KOPT-K1 (cell line): ENCODE results near the gene ZC3H13.
"Not testable (repeated sequence)": the region's sequence is repeated elsewhere in the genome, so short reads cannot be mapped to it uniquely, and the experiment has no call there.

Experiments
- H3K27ac ChIP-seq: fragments of 200-600 bp; sonication (generic); 2 replicates; pipeline ENCODE4 v1.5.1; 2016; ENCODE audit warnings: antibody characterized with exemption, mild to moderate bottlenecking, low read depth, low read length; ENCODE audit not compliant: poor library complexity, severe bottlenecking
- H3K36me3 ChIP-seq: fragments of 200-600 bp; sonication (generic); 2 replicates; pipeline ENCODE4 v1.5.1; 2017; ENCODE audit warnings: antibody characterized with exemption, mild to moderate bottlenecking, low read length, moderate library complexity; ENCODE audit not compliant: insufficient read depth
- H3K9me3 ChIP-seq: fragments of 200-600 bp; sonication (generic); 2 replicates; pipeline ENCODE4 v1.5.1; 2017; ENCODE audit warnings: antibody characterized with exemption, low read length, mild to moderate bottlenecking; ENCODE audit not compliant: insufficient read depth, poor library complexity, severe bottlenecking

The ZC3H13 gene

GRCh38 chr13:46004491-46004890, 48.1 kb downstream of the ZC3H13 start:
- Histone ChIP-seq H3K9me3 (no peaks in the 10 kb centered on the region), H3K36me3 (peaks cover 84% of the 10 kb centered on the region), H3K27ac (no peak overlapping the region)

DNA sequence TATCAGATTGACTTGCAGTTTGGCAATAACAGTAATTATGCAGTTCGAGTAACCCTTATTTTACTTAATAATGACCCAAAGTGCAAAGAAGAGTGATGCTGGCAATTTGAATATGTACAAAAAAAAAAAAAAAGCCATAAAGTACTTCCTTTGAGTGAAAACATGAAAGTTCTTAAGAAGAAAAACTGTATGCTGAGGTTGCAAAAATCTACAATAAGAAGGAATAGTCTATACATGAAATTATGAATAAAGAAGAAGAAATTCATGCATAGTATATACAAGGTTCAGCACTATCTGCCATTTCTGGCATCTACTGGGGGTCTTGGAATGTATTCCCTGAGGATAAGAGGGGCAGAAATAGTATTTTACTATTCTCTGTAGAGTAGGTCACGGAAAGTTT, 55.9 kb downstream of the ZC3H13 start:
- Histone ChIP-seq H3K27ac (no peak overlapping the region), H3K9me3 (no peaks in the 10 kb centered on the region), H3K36me3 (peaks cover 71% of the 10 kb centered on the region)

GRCh38 chr13:45995245-45995644, 57.3 kb downstream of the ZC3H13 start:
- no peaks in the 10 kb centered on the region for H3K9me3 ChIP-seq
- H3K36me3 ChIP-seq, result peaks cover 57% of the 10 kb centered on the region
- H3K27ac ChIP-seq, result no peak overlapping the region

GRCh38 chr13:45994752-45995151, 57.8 kb downstream of the ZC3H13 start:
- no peak overlapping the region for H3K27ac ChIP-seq
- H3K9me3 ChIP-seq, result no peaks in the 10 kb centered on the region
- peaks cover 52% of the 10 kb centered on the region for H3K36me3 ChIP-seq

DNA sequence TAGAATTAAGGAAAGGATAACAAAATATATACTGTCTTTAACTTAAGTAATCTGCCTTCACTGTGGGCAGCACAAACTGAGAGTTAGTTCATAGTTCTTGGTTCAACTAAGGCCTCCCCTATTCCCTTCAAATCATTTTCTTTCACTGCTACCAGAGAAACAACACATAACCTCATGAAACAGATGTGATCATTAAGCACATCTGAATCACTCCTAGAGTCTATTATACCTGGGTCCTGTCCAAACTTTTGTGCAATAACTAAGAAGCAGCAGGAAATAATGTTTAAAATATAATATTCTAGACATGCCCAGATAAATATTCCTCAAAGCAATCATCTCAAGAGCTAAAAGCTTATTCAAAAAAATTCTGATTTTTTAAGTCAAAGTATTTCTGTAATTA, 62.9 kb downstream of the ZC3H13 start:
- no peak overlapping the region for H3K27ac ChIP-seq
- peaks cover 53% of the 10 kb centered on the region for H3K36me3 ChIP-seq
- H3K9me3 ChIP-seq, result no peaks in the 10 kb centered on the region

DNA sequence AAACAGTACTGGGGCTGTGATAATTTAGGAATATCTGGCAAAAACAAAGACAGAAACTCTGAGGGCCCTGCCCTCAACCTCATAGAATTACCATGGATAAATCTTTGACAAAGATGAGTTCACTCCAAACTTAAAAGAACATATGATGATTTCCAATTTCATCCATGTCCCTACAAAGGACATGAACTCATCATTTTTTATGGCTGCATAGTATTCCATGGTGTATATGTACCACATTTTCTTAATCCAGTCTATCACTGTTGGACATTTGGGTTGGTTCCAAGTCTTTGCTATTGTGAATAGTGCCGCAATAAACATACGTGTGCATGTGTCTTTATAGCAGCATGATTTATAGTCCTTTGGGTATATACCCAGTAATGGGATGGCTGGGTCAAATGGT, 71.4 kb downstream of the ZC3H13 start:
- H3K27ac ChIP-seq, H3K9me3 ChIP-seq: not testable (repeated sequence)
- peaks cover 85% of the 10 kb centered on the region for H3K36me3 ChIP-seq

DNA sequence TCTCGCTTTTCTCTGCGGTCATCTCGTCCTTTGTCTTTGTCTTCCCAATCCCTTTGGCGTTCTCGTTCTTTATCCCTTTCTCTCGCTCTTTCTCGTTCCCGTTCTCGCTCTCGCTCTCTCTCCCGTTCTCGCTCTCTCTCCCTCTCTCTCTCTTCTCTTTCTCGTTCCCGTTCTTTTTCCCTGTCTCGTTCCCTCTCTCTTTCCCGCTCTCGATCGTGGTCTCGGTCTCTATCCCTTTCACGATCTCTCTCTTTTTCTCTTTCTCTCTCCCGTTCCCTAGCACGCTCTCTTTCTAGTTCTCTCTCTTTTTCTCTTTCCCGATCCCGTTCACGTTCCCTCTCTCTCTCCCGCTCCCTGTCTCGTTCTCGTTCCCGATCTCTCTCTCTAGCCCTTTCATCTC, 77.2 kb downstream of the ZC3H13 start:
- Histone ChIP-seq H3K36me3 (peaks cover 97% of the 10 kb centered on the region), H3K27ac (no peak overlapping the region)

DNA sequence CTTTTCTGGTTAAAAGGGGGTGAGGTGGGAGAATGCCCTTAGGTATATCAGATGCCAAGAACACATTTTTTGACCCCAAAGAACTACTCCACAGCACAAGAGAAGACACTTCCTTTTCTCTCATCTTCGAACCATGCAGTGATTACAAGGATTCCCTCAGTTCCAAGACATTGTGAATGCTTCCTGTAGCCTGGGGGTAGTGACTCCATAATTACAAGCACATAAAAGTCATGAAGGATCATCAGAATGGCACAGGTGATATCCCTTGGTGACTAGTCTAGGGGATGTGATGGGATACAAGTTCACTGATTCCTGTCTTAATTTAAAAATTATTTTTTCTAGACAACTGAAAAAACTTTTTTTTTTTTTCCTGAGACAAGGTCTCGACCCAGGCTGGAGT, 78.0 kb downstream of the ZC3H13 start:
- no peak overlapping the region for H3K27ac ChIP-seq
- H3K9me3 ChIP-seq, result no peaks in the 10 kb centered on the region
- H3K36me3 ChIP-seq, result peaks cover 100% of the 10 kb centered on the region

More for the DNA sequence above, 77.2 kb downstream of the ZC3H13 start:
- H3K9me3 ChIP-seq, result no peaks in the 10 kb centered on the region

GRCh38 chr13:45967589-45967988, 85.0 kb downstream of the ZC3H13 start:
- H3K9me3 ChIP-seq, result no peaks in the 10 kb centered on the region

GRCh38 chr13:45966715-45967114, 85.8 kb downstream of the ZC3H13 start:
- Histone ChIP-seq H3K9me3 (no peaks in the 10 kb centered on the region), H3K36me3 (peaks cover 96% of the 10 kb centered on the region), H3K27ac (no peak overlapping the region)

More at GRCh38 chr13:45967589-45967988, 85.0 kb downstream of the ZC3H13 start:
- Histone ChIP-seq H3K27ac (no peak overlapping the region), H3K36me3 (peaks cover 98% of the 10 kb centered on the region)

- peaks cover 87% of the 10 kb centered on the region for H3K36me3 ChIP-seq
- H3K27ac ChIP-seq, result no peak overlapping the region
- H3K9me3 ChIP-seq, result no peaks in the 10 kb centered on the region
Observed at GRCh38 chr13:45961468-45961867, 91.1 kb downstream of the ZC3H13 start.

GRCh38 chr13:45954836-45955800, 97.4 kb downstream of the ZC3H13 start:
- Histone ChIP-seq H3K27ac (no peak overlapping the region), H3K36me3 (peaks cover 53% of the 10 kb centered on the region), H3K9me3 (no peaks in the 10 kb centered on the region)

DNA sequence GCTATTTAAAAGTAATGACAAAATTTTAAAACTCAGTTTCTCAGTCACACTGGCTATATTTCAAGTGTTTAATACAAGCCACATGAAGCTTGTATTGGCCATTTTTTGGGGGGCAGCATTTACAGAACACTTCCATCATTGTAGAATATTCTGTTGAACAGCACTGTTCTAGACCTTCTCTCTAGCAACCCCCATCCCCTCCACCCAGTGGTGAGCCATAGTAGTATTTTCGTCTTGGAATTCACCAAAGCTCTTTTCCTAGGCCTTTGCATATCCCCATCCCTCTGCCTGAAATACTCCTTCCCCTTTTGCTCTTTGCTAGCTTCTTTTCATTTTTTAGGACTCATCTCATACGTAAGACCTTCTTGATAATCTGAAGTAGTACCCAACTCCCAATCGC, 99.5 kb downstream of the ZC3H13 start:
- no peaks in the 10 kb centered on the region for H3K9me3 ChIP-seq
- H3K27ac ChIP-seq, result no peak overlapping the region
- peaks cover 37% of the 10 kb centered on the region for H3K36me3 ChIP-seq

GRCh38 chr13:45951724-45952123, 100.8 kb downstream of the ZC3H13 start:
- Histone ChIP-seq H3K36me3 (peaks cover 24% of the 10 kb centered on the region), H3K27ac (no peak overlapping the region), H3K9me3 (no peaks in the 10 kb centered on the region)

DNA sequence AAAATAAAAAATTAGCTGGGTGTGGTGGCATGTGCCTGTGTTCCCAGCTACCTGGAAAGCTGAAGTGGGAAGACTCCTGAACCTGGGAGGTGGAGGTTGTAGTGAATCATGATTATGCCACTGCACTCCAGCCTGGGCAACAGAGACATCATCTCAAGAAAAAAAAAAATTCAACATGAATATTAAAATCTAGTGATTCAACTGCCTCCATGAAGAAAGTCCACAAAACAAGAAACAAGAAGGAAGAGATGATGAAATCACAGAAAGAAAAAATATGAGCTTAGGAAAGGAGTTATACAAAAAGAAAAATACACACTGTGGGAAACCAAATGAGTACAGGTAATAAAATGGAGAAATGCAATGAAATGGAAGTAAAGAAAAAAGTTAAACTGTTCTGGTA, 101.4 kb downstream of the ZC3H13 start:
- no peak overlapping the region for H3K27ac ChIP-seq

More for the DNA sequence above, 101.4 kb downstream of the ZC3H13 start:
- peaks cover 18% of the 10 kb centered on the region for H3K36me3 ChIP-seq
- no peaks in the 10 kb centered on the region for H3K9me3 ChIP-seq
